Transverse colon (tissue), 4 donors: ENCODE data around the gene PKD1. TPM values are rescaled to one million over a fixed set of nuclear protein-coding genes. Genes with fewer than 3 reads are reported as not detected.

ENCODE experiments used
- DNase-seq: peaks from one replicate; pipeline ENCODE4 v3.0.0-alpha.2; 2019
- H3K27ac ChIP-seq, 4 donors: fragments of 200-600 bp; sonication (generic); 2 replicates each; pipeline ENCODE4 v1.5.1; 2016 to 2018; ENCODE audit warnings: inconsistent platforms in 4 of 4
- H3K27me3 ChIP-seq: fragments of 200-600 bp; sonication (generic); 2 replicates; pipeline ENCODE4 v1.5.1; 2017; ENCODE audit warnings: inconsistent platforms
- H3K36me3 ChIP-seq, 4 donors: fragments of 200-600 bp; sonication (generic); 2 replicates each; pipeline ENCODE4 v1.5.1; 2017 to 2019; ENCODE audit warnings: inconsistent platforms in 4 of 4
- H3K4me1 ChIP-seq, 4 donors: fragments of 200-600 bp; sonication (generic); 2 replicates each; pipeline ENCODE4 v1.5.1; 2017 to 2020; ENCODE audit warnings: inconsistent platforms in 4 of 4
- H3K4me3 ChIP-seq, 4 donors: fragments of 200-600 bp; sonication (generic); 1 replicate in 1 of 4; 2 replicates in 3 of 4; pipeline versions ENCODE4 v1.5.1 to v1.6.1; 2017 to 2019; ENCODE audit warnings: inconsistent platforms in 4 of 4
- H3K9me3 ChIP-seq, 2 donors: fragments of 200-600 bp; sonication (generic); 2 replicates each; pipeline ENCODE4 v1.5.1; 2017 to 2019; ENCODE audit warnings: inconsistent platforms in 2 of 2
- CTCF ChIP-seq, 5 experiments: fragments of 200-600 bp in 3 of 5; fragments of 450-650 bp in 2 of 5; sonication (generic) in 3 of 5; IDR thresholded peaks; 1 replicate in 2 of 5; 2 replicates in 3 of 5; pipeline ENCODE4 v1.5.1; 2016 to 2017; ENCODE audit warnings: antibody characterized with exemption in 5 of 5, inconsistent platforms in 3 of 5, mild to moderate bottlenecking in 2 of 5, moderate library complexity in 1 of 5
- EP300 ChIP-seq: sonication (generic); formaldehyde crosslinking; IDR thresholded peaks from one replicate; pipeline ENCODE4 v1.6.1; 2017; ENCODE audit warnings: antibody characterized with exemption, low read depth
- POLR2A ChIP-seq: fragments of 450-650 bp; IDR thresholded peaks from one replicate; pipeline ENCODE4 v1.6.1; 2016; ENCODE audit warnings: antibody characterized with exemption, mild to moderate bottlenecking, moderate library complexity
- POLR2AphosphoS5 ChIP-seq, 3 donors: sonication (generic); formaldehyde crosslinking; IDR thresholded peaks; one replicate each; pipeline ENCODE4 v1.6.1; 2016; ENCODE audit warnings: antibody characterized with exemption in 3 of 3
- WGBS, 2 donors: methylation state at CpG; one replicate each; pipeline ENCODE4 v1.1.5; 2018; ENCODE audit warnings: low coverage in 1 of 2; 5-methylcytosine and 5-hydroxymethylcytosine counted together
- in situ Hi-C, 4 donors: fragments of 200-750 bp; cut with MboI; loops; one replicate each; pipeline versions ENCODE4 v1.15.0 to v1.15.1; 2017; ENCODE audit warnings: low sequenced_read_pairs in 3 of 4, low pct_ligation_motif_present in 1 of 4, low pct_unique_long_range_greater_than_20kb in 1 of 4
- intact Hi-C: fragments of 100-400 bp; cut with DNase I; formaldehyde crosslinking; loops from one replicate; pipeline ENCODE4 v1.15.1; 2023; ENCODE audit warnings: low total_unique reads
- total RNA-seq, 4 donors: library from RNA; depleted of rRNA; stranded (reverse); fragments of >200 nt; gene quantifications; one replicate each; pipeline ENCODE4 v1.1.0, GENCODE V29; 2016

PKD1 gene
- total RNA-seq, 4 donors from 2014 or later: 131 to 1,015 (median 289) TPM

- H3K4me1 ChIP-seq: no peaks in the 10 kb centered on the region
- H3K9me3 ChIP-seq: no peaks in the 10 kb centered on the region
- intact Hi-C loops (no loop called here), in situ Hi-C loops (loop anchor here in 1 of 4 donors (25.0 kb wide), 1 partner anchor 314 kb away; the partner anchor contains the start of gene TBC1D24)
- H3K36me3 ChIP-seq: peaks cover 0 to 31% (median 14%) of the 10 kb centered on the region in 4 donors
- TF ChIP-seq CTCF (IDR thresholded peaks at IDR 0.05) (no peak), POLR2AphosphoS5 (IDR thresholded peaks at IDR 0.05) (no peak), POLR2A (no peak), EP300 (no peak)
- no peak overlapping the region for H3K4me3 ChIP-seq
- no peaks in the 10 kb centered on the region for H3K27me3 ChIP-seq
- no peak overlapping the region for H3K27ac ChIP-seq
- DNase-seq: no peak
- 81% methylated on average over 13 of the region's 14 CpGs; no CpG with 5 or more reads in 1 of the 2 donors for WGBS, 2 donors
Measured at GRCh38 chr16:2173366-2173765, 37.7 kb upstream of the PKD1 start.

- Histone ChIP-seq H3K27ac (no peak overlapping the region), H3K27me3 (no peaks in the 10 kb centered on the region), H3K36me3 (peaks cover 0 to 30% (median 14%) of the 10 kb centered on the region in 4 donors), H3K4me1 (no peaks in the 10 kb centered on the region), H3K4me3 (no peak overlapping the region), H3K9me3 (no peaks in the 10 kb centered on the region)
- in situ Hi-C loops (loop anchor here in 1 of 4 donors (25.0 kb wide), 1 partner anchor 314 kb away; the partner anchor contains the start of gene TBC1D24), intact Hi-C loops (no loop called here)
- 95% methylated on average over 29 of the region's 29 CpGs; no CpG with 5 or more reads in 1 of the 2 donors for WGBS, 2 donors
- TF ChIP-seq POLR2A (no peak), EP300 (no peak), POLR2AphosphoS5 (IDR thresholded peaks at IDR 0.05) (no peak), CTCF (IDR thresholded peaks at IDR 0.05) (no peak)
- no peak for DNase-seq
Measured at GRCh38 chr16:2172688-2173335, 37.1 kb upstream of the PKD1 start.

GRCh38 chr16:2171601-2172178 is 36.0 kb upstream of the PKD1 start:
- Histone ChIP-seq H3K4me1 (no peaks in the 10 kb centered on the region), H3K27me3 (no peaks in the 10 kb centered on the region), H3K27ac (no peak overlapping the region), H3K36me3 (peaks cover 0 to 26% (median 11%) of the 10 kb centered on the region in 4 donors), H3K9me3 (no peaks in the 10 kb centered on the region), H3K4me3 (no peak overlapping the region)
- WGBS, 2 donors: 94 to 100% methylated on average over 1 to 17 of the region's 28 CpGs
- intact Hi-C loops (no loop called here), in situ Hi-C loops (loop anchor here in 1 of 4 donors (25.0 kb wide), 1 partner anchor 316 kb away; the partner anchor contains the start of gene TBC1D24)
- TF ChIP-seq EP300 (no peak), CTCF (IDR thresholded peaks at IDR 0.05) (no peak), POLR2A (no peak), POLR2AphosphoS5 (IDR thresholded peaks at IDR 0.05) (no peak)
- DNase-seq: no peak

GRCh38 chr16:2170587-2171435 is 35.1 kb upstream of the PKD1 start:
- 92% methylated on average over 33 of the region's 47 CpGs; no CpG with 5 or more reads in 1 of the 2 donors for WGBS, 2 donors
- Histone ChIP-seq H3K4me3 (peak overlapping the region in 1 of 4 donors; percentile 2), H3K4me1 (no peaks in the 10 kb centered on the region), H3K27me3 (no peaks in the 10 kb centered on the region), H3K36me3 (peaks cover 0 to 21% (median 8%) of the 10 kb centered on the region in 4 donors), H3K27ac (peak overlapping the region in 1 of 4 donors; percentile 9), H3K9me3 (no peaks in the 10 kb centered on the region)
- DNase-seq: no peak
- TF ChIP-seq EP300: no peak
- in situ Hi-C loops (loop anchor here in 1 of 4 donors (25.0 kb wide), 1 partner anchor 316 kb away; the partner anchor contains the start of gene TBC1D24), intact Hi-C loops (no loop called here)
